ENCODE measurements around the gene DPH2.

DNA sequence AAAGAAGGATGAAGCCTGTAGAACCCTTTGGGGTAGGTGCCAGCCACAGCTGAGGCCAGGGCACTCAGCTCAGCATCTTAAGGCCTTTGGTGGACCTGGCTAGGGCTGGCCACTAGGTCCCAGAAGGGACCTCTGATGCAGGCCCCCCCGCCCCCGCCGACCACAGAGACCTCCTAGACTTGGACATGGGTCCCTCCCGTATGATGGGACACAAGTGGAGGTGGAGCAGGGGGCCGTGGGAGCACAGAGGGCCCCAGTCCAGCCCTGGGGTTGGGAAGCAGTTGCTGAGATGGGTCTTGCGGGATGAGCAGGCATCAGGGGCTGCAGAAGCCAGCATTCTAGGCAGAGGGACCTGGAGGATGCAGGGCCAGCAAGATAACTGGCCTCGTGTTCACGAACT lies 12.4 kb downstream of the DPH2 start:
- TF ChIP-seq, protein P1, sequence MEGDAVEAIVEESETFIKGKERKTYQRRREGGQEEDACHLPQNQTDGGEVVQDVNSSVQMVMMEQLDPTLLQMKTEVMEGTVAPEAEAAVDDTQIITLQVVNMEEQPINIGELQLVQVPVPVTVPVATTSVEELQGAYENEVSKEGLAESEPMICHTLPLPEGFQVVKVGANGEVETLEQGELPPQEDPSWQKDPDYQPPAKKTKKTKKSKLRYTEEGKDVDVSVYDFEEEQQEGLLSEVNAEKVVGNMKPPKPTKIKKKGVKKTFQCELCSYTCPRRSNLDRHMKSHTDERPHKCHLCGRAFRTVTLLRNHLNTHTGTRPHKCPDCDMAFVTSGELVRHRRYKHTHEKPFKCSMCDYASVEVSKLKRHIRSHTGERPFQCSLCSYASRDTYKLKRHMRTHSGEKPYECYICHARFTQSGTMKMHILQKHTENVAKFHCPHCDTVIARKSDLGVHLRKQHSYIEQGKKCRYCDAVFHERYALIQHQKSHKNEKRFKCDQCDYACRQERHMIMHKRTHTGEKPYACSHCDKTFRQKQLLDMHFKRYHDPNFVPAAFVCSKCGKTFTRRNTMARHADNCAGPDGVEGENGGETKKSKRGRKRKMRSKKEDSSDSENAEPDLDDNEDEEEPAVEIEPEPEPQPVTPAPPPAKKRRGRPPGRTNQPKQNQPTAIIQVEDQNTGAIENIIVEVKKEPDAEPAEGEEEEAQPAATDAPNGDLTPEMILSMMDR (IDR thresholded peaks at IDR 0.05), result no peak
- no peak for TF ChIP-seq POLR2A (IDR thresholded peaks at IDR 0.05)
